Pancreas (tissue), 10 donors: ENCODE measurements around the gene PCP4. TPM values are rescaled to one million over a fixed set of nuclear protein-coding genes. Genes with fewer than 3 reads are reported as not detected.

Source experiments
- ATAC-seq, 4 donors: fragments of 200-7000 bp; cut with Tn5 transposase; one replicate each; pipeline versions ENCODE4 v1.8.0 to v1.9.1; 2020; ENCODE audit warnings: mild to moderate bottlenecking in 4 of 4, moderate library complexity in 4 of 4
- DNase-seq, 6 donors: peaks; one replicate each; pipeline ENCODE4 v3.0.0-alpha.2; 2020
- FAIRE-seq: peaks from 2 replicates; lab custom pipeline; 2012; peaks lifted over from hg19 to GRCh38; lab: Jason Lieb, UNC
- H3K27ac ChIP-seq, 4 donors: fragments of 200-600 bp; sonication (generic); 1 replicate in 3 of 4; 2 replicates in 1 of 4; pipeline versions ENCODE4 v1.5.0 to v1.8.0; 2020
- H3K27me3 ChIP-seq, 4 donors: fragments of 200-600 bp; one replicate each; pipeline ENCODE4 v1.8.0; 2021
- H3K36me3 ChIP-seq, 3 donors: fragments of 200-600 bp; sonication (generic) in 1 of 3; one replicate each; pipeline versions ENCODE4 v1.5.0 to v1.8.0; 2020 to 2021
- H3K4me1 ChIP-seq, 3 donors: fragments of 200-600 bp; one replicate each; pipeline ENCODE4 v1.8.0; 2021
- H3K4me3 ChIP-seq, 4 donors: fragments of 200-600 bp; sonication (generic) in 2 of 4; one replicate each; pipeline versions ENCODE4 v1.5.0 to v1.8.0; 2020 to 2021
- H3K9me3 ChIP-seq, 4 donors: fragments of 200-600 bp; one replicate each; pipeline ENCODE4 v1.8.0; 2021
- CTCF ChIP-seq, 4 donors: fragments of 200-600 bp; sonication (generic) in 3 of 4; IDR thresholded peaks; one replicate each; pipeline versions ENCODE4 v1.5.0 to v1.8.0; 2021; ENCODE audit warnings: antibody characterized with exemption in 4 of 4
- WGBS, 2 donors: extraction: QIAGEN DNeasy Blood & Tissue Kit; methylation state at CpG; one replicate each; pipeline ENCODE4 v1.1.7; 2013; 5-methylcytosine and 5-hydroxymethylcytosine counted together
- intact Hi-C, 3 donors: fragments of 100-400 bp; cut with DNase I; formaldehyde crosslinking; loops; one replicate each; pipeline versions ENCODE4 v1.11.1 to v1.14.2; 2022
- polyA plus RNA-seq, 2 donors: library from polyadenylated mRNA; stranded (reverse); fragments of 200-250 nt; gene quantifications; one replicate each; pipeline ENCODE4 v1.2.3, GENCODE V29; 2013
- total RNA-seq, 6 donors: library from RNA; stranded (reverse); fragmentation: NEBNext Ultra II Directional in 4 of 6; extraction: Animal tissue kit (Norgen Biotek cat#: 25700) in 4 of 6; gene quantifications; one replicate each; pipeline versions ENCODE4 v1.2.1 to v1.2.4, GENCODE V29; 2021 to 2023
- donor health status: healthy with polysubstance abuse.
- donor health status: DM: no; HTN: no; CAD: no; lungs with moderate emphysema.
- donor health status: DM: no; HTN: no; CAD: no.
- donor health status: control.
- donor health status: control.
- donor health status: Bipolar disorder and iron deficiency.
- donor health status: DM: yes; HTN: yes; CAD: no.
- donor health status: DM: no; HTN: no; CAD: no.
- donor health status: DM: no; HTN: no; CAD: no.
- donor health status: DM: yes; HTN: yes; CAD: no.

PCP4 gene
- total and polyA plus RNA-seq, 8 donors, result 0.92 to 47.1 (median 3.4) TPM

GRCh38 chr21:39956586-39956985, 89.3 kb downstream of the PCP4 start:
- DNase-seq (no peak), ATAC-seq (no peak), FAIRE-seq (no peak)
- TF ChIP-seq CTCF (IDR thresholded peaks at IDR 0.05), result no peak
- intact Hi-C loops, result no loop called here
- Histone ChIP-seq H3K4me1 (no peaks in the 10 kb centered on the region), H3K4me3 (no peak overlapping the region), H3K27ac (no peak overlapping the region), H3K36me3 (no peaks in the 10 kb centered on the region), H3K9me3 (no peaks in the 10 kb centered on the region), H3K27me3 (no peaks in the 10 kb centered on the region)
- 82 to 88% methylated on average over 4 of the region's 4 CpGs for WGBS, 2 donors

GRCh38 chr21:39958731-39959130, 91.5 kb downstream of the PCP4 start:
- Histone ChIP-seq H3K9me3 (no peaks in the 10 kb centered on the region), H3K36me3 (no peaks in the 10 kb centered on the region), H3K27ac (no peak overlapping the region), H3K27me3 (no peaks in the 10 kb centered on the region), H3K4me3 (no peak overlapping the region), H3K4me1 (no peaks in the 10 kb centered on the region)
- intact Hi-C loops, result no loop called here
- no peak for FAIRE-seq
- WGBS, 2 donors, result 87 to 96% methylated on average over 2 of the region's 2 CpGs
- ATAC-seq, result no peak
- DNase-seq, result no peak
- TF ChIP-seq CTCF (IDR thresholded peaks at IDR 0.05), result no peak

- no peaks in the 10 kb centered on the region for H3K9me3 ChIP-seq
- intact Hi-C loops, result no loop called here
These were observed 94.0 kb downstream of the PCP4 start for GRCh38 chr21:39961251-39961650.

GRCh38 chr21:39965026-39965425, 97.8 kb downstream of the PCP4 start:
- H3K4me1 ChIP-seq, result no peaks in the 10 kb centered on the region
- intact Hi-C loops, result no loop called here
- no peaks in the 10 kb centered on the region for H3K27me3 ChIP-seq
- no peak for ATAC-seq
- DNase-seq, result no peak
- H3K27ac ChIP-seq, result no peak overlapping the region
- FAIRE-seq, result no peak
- no peaks in the 10 kb centered on the region for H3K9me3 ChIP-seq
- 96% methylated on average over 1 of the region's 1 CpG for WGBS, 2 donors
- TF ChIP-seq CTCF (IDR thresholded peaks at IDR 0.05), result no peak
- no peaks in the 10 kb centered on the region for H3K36me3 ChIP-seq
- H3K4me3 ChIP-seq, result no peak overlapping the region

More at GRCh38 chr21:39961251-39961650, 94.0 kb downstream of the PCP4 start:
- Histone ChIP-seq H3K4me1 (no peaks in the 10 kb centered on the region), H3K36me3 (no peaks in the 10 kb centered on the region), H3K27ac (no peak overlapping the region), H3K27me3 (no peaks in the 10 kb centered on the region), H3K4me3 (no peak overlapping the region)
- FAIRE-seq (no peak), ATAC-seq (no peak), DNase-seq (no peak)
- TF ChIP-seq CTCF (IDR thresholded peaks at IDR 0.05), result no peak
- whole genome bisulfite sequencing, 2 donors, result 54 to 56% methylated on average over 1 of the region's 1 CpG

GRCh38 chr21:39966786-39967185, 99.5 kb downstream of the PCP4 start:
- intact Hi-C loops, result no loop called here
- 50 to 65% methylated on average over 3 of the region's 3 CpGs for whole genome bisulfite sequencing, 2 donors
- DNase-seq, result no peak
- ATAC-seq, result no peak
- no peaks in the 10 kb centered on the region for H3K36me3 ChIP-seq
- no peak overlapping the region for H3K4me3 ChIP-seq
- H3K9me3 ChIP-seq, result no peaks in the 10 kb centered on the region
- no peaks in the 10 kb centered on the region for H3K4me1 ChIP-seq
- no peak for FAIRE-seq
- H3K27ac ChIP-seq, result no peak overlapping the region
- no peak for TF ChIP-seq CTCF (IDR thresholded peaks at IDR 0.05)
- no peaks in the 10 kb centered on the region for H3K27me3 ChIP-seq
